ENCODE results near the gene NOP56.
"Not testable (repeated sequence)": the region's sequence is repeated elsewhere in the genome, so short reads cannot be mapped to it uniquely, and the experiment has no call there.

The NOP56 gene

GRCh38 chr20:2687514-2687913, 35.1 kb downstream of the NOP56 start:
- no peak for DNase-seq (ENCODE audit: low read depth in 2 of 2)

DNA sequence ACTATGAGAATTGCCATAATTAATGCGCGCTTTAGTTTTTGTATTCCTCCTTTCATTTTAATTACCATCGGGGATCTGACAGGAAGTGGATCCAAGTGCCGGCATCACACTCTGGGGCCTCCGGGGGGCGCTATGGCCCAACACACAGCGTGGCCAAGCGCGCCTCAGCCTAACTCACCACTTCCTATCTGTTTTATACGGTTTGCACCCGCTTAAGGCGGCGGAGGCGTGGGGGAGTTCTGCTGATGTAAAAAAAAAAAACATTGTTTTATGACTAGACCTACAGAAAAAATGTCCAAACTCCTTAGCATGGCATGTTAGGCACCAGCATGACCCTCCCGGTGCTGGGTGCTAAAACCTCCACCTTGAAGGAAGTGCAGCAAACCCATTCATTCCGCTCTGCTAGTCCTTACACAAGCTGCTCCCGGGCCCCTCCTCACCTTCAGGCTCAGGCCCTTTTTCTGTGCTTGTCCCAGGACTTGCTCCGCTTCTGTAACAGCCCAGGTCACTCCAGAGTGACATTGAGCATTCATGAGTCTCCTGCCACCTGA, 35.7 kb downstream of the NOP56 start:
- peak; percentile 54 to 65 for DNase-seq (ENCODE audit: low read depth in 2 of 2)

- DNase-seq (ENCODE audit: low read depth in 2 of 2) = no peak
These were observed 37.8 kb downstream of the NOP56 start for GRCh38 chr20:2690213-2690612.

- DNase-seq (ENCODE audit: low read depth in 2 of 2) = no peak
These were observed 38.3 kb downstream of the NOP56 start for GRCh38 chr20:2690718-2691117.

DNA sequence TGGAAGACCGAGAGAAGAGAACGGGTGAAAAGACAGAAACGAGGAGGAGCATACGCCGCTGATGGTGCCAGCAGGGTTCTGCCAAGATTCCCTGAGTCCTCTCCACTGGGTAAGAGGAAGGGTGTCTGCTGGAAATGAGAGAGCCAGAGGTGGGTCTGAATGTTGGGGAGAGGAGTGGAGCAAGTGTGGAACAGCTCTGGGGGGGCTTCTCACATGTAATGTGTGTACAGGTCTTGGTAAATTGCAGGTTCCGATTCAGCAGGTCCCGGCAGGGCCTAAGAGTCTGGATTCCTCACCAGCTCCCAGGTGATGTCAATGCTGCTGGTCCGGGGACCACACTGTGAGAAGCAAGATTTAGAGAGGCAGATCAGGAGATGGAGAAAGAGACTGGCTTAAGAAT, 38.7 kb downstream of the NOP56 start:
- no peak for DNase-seq (ENCODE audit: low read depth in 2 of 2)

- DNase-seq (ENCODE audit: low read depth in 2 of 2) = no peak
These were observed 39.2 kb downstream of the NOP56 start for GRCh38 chr20:2691663-2692035.

- DNase-seq (ENCODE audit: low read depth in 2 of 2) = no peak
These were observed 39.8 kb downstream of the NOP56 start, which contains the start of gene EBF4 for GRCh38 chr20:2692036-2692885. TSS of gene EBF4 (plus strand) at chr20:2692780. CDS start at chr20:2693646, 866 bp downstream.

DNA sequence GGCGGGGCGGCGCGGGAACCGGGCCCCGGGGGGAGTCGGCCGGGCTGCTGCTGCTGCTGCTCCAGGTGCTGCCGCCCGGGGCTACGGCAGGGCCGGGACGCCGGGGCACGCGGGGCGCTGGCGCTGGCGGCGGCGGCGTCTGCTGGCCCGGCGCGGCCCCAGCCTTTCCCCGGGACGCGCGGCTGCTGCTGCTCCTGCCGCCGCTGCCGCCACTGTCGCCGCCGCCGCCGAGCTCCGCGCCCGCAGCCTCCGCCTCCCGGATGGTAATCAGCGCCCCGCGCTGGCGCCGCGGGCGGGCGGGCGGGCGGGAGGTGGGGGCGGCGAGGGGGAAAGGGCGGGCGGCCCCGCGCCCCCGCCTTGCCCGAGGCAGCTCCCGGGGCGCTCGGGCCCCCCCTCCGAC, 40.5 kb downstream of the NOP56 start:
- DNase-seq (ENCODE audit: low read depth in 2 of 2) = no peak

- DNase-seq (ENCODE audit: low read depth in 2 of 2) = peak in 1 of 2 donors; percentile 28
These were observed 41.0 kb downstream of the NOP56 start for GRCh38 chr20:2693286-2694007.

- DNase-seq (ENCODE audit: low read depth in 2 of 2) = no peak
These were observed 41.6 kb downstream of the NOP56 start for GRCh38 chr20:2694008-2694471.

DNA sequence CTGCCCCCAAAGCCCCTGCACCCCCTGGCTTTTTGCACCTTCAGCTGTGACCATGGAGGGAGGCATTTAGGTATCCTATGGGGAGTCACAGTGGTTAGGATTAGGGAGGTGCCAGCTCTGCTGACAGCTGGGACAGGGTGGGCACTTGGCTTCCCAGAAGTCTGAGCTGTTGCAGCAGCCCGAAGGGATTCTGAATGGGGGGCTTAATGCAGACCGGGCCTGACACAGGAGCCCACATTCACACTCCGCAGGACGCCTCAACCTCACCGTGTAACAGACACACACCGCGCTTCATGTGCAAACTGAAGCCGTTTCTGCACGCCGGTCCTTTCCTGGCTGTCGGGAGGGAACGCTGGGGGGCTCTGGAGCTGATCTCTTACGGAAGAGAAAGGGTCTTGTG, 42.1 kb downstream of the NOP56 start:
- DNase-seq (ENCODE audit: low read depth in 2 of 2) = no peak

DNA sequence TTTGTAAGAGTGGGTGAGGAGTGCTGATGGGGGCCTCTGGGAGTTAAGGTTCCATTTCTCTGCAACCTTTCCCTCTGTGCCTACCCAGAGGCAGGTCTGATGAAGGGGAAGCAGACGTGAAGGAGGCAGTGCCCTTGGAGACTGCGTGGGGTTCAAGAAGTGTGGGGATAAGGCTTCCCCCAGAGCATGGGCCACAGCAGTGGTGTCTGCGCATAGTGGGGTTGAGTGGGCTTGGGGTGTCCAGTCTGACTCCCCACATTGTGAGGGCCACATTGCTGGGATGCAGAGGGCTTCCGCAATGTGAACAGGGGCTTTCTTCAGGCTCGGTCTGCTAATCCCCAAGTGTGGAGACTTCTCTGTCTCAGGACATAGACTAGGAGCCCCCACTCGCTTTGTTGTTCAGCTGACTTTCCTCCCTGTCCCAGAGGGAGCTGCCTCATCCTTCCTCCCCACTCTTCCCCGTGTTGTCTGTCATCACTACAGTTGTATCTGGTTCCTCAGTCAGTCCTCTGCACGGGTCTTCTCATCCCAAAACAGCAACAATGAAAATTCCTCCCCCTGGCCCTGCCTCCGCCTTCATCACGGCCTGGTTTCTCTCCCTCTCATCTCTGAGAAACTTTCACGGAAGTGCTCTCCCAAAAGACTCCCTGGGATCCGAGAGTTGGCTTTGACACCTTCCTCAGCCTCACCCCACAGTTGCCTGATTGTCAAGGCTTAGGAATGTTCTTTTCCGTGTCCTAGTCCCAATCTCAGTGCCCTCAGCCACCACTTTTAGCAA, 43.0 kb downstream of the NOP56 start:
- no peak for DNase-seq (ENCODE audit: low read depth in 2 of 2)

GRCh38 chr20:2695984-2696525, 43.6 kb downstream of the NOP56 start:
- not testable (repeated sequence) for DNase-seq (ENCODE audit: low read depth in 2 of 2)

DNA sequence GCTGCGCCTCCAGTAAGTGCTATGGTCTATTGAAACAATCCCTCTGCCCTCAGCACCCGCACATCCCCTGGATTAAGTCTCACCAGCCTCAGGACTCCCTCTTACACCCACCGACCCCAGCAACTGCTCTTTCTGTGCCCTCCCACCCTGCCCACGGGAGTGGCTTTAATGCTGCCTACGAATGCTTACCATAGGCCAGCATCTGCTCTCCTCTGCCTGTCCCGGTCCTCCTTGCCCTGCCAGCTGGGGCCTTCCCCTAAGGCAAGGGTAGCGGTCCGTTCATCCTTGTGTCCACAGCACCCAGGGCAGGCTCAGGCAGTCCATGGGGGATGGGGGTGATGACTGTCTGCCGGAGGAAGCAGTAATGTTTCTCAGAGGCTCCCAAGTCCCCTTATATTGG, 44.2 kb downstream of the NOP56 start:
- DNase-seq (ENCODE audit: low read depth in 2 of 2) = no peak

- no peak for DNase-seq (ENCODE audit: low read depth in 2 of 2)
These were observed 45.3 kb downstream of the NOP56 start for GRCh38 chr20:2697768-2698167.

DNA sequence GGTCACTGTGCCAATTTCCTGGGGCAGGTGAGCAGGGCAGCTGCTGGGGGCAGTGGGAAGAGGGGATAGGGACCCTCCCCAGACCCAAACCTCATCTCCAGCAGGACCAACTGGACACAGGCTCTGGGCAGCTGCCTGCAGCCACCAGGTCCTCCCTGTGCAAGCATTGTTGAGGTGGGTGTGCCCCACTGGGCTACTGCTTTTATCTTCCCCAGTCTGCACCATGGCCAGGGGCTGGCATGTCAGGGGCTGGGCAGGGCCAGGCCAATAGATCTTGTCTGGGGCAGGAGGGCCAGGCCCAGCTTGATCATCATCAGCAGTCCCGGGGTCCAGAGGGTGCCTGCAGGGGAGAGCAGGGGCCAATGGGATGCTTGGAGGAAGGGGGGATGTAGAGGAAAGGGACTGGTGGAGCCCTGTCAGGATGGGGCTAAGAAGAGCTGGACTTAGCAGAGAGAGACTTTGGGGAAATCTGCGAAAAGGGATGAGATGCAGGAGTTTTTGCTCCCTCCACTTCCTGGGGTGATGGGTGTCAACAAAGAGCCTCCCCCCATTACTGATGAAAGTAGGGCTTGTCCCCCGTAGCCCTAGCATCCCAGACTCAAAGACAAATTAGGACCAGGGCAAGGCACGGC, 45.9 kb downstream of the NOP56 start:
- DNase-seq (ENCODE audit: low read depth in 2 of 2) = no peak

GRCh38 chr20:2698912-2699311, 46.5 kb downstream of the NOP56 start:
- DNase-seq (ENCODE audit: low read depth in 2 of 2) = no peak

- no peak for DNase-seq (ENCODE audit: low read depth in 2 of 2)
These were observed 47.5 kb downstream of the NOP56 start for GRCh38 chr20:2699775-2700413.

GRCh38 chr20:2700913-2701620, 48.6 kb downstream of the NOP56 start:
- DNase-seq (ENCODE audit: low read depth in 2 of 2) = no peak

DNA sequence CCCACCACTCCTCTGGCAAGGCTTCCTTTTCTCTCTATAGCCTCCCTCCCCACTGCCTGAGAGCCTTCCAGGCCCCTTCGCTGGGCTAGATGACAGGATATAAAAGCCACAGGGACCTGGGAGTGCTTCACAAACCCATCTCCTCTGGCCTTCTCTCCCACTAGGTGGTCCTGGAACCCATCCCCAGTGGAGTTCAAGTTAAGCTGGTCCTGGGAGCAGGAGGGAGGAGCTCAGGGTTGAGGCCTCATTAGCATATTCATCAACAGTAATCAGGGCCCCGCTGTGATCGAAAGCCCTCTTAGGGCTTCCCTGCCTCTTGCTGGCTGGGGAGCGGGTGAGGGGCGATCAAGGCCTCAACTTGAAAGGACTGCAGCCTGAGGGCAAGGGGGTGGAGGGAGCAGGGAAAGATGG, 49.2 kb downstream of the NOP56 start:
- DNase-seq (ENCODE audit: low read depth in 2 of 2) = no peak

Measured in stimulated activated CD8-positive, alpha-beta memory T cell treated with anti-CD3 and anti-CD28 coated beads, Interleukin-2, amount 100 ng/mL, for 1 hour (primary cell).